OCI-LY7 (cell line): ENCODE measurements around the gene CRK.
"Not testable (repeated sequence)": the region's sequence is repeated elsewhere in the genome, so short reads cannot be mapped to it uniquely, and the experiment has no call there.

Experiments used
- CTCF ChIP-seq: fragments of 200-600 bp; sonication (generic); conservative IDR thresholded peaks from 2 replicates; pipeline ENCODE4 v1.5.1; 2014; ENCODE audit warnings: mild to moderate bottlenecking, antibody characterized with exemption, low read length, moderate library complexity, mixed read lengths
- EZH2phosphoT487 ChIP-seq: fragments of 200-600 bp; sonication (generic); IDR thresholded peaks from 2 replicates; pipeline ENCODE4 v1.6.1; 2018; ENCODE audit warnings: low read depth, borderline replicate concordance, mild to moderate bottlenecking, mixed run types, antibody characterized with exemption, low read length, moderate library complexity, mixed read lengths

- not testable (repeated sequence) for TF ChIP-seq CTCF, EZH2phosphoT487
Measured at GRCh38 chr17:1442721-1443120, 13.3 kb downstream of the CRK start.
